IMR-90 (cell line): Measurements from ENCODE around the gene ARHGAP32. TPM values are rescaled to one million over a fixed set of nuclear protein-coding genes. Genes with fewer than 3 reads are reported as not detected.

ENCODE experiments used
- ATAC-seq: fragments of 200-7000 bp; cut with Tn5 transposase; 2 replicates; pipeline ENCODE4 v1.9.1; 2020; ENCODE audit warnings: low read depth, mild to moderate bottlenecking, moderate library complexity
- BruUV-seq: library from RNA; stranded (reverse); fragments of 400-500 nt; replicated peaks from 2 replicates; lab custom pipeline; 2021; lab: Mats Ljungman, UMichigan
- CTCF ChIA-PET: fragments of 300-600 bp; formaldehyde crosslinking; extraction: SDS; loops from one replicate; lab custom pipeline; 2021; ENCODE audit warnings: antibody characterized with exemption; lab: Yijun Ruan, JAX
- POLR2A ChIA-PET: fragments of 300-600 bp; sonication (Branson Sonifier 250); formaldehyde crosslinking; loops from one replicate; lab custom pipeline; 2022; ENCODE audit warnings: antibody characterized with exemption; ENCODE audit not compliant: unreplicated experiment; lab: Charles Lee
- DNase-seq: peaks from one replicate; pipeline ENCODE4 v3.0.0; 2013
- H2AFZ ChIP-seq: replicated peaks from 2 replicates; pipeline ENCODE3; 2013; ENCODE audit warnings: low read length, mild to moderate bottlenecking; ENCODE audit not compliant: poor library complexity
- H2AK5ac ChIP-seq: 2 replicates; pipeline ENCODE4 v1.6.1; 2013; ENCODE audit warnings: low read depth, low read length, inconsistent platforms
- H2AK9ac ChIP-seq: replicated peaks from 2 replicates; pipeline ENCODE3; 2013; ENCODE audit warnings: mild to moderate bottlenecking, low read depth, low read length, moderate library complexity; ENCODE audit not compliant: poor library complexity
- H2BK120ac ChIP-seq: 2 replicates; pipeline ENCODE4 v1.6.1; 2013; ENCODE audit warnings: low read depth, low read length, inconsistent platforms
- H2BK15ac ChIP-seq: 3 replicates; pipeline ENCODE4 v1.6.1; 2013; ENCODE audit warnings: low read depth, low read length, inconsistent platforms
- H2BK20ac ChIP-seq: 2 replicates; pipeline ENCODE4 v1.6.1; 2013; ENCODE audit warnings: low read depth, mild to moderate bottlenecking, inconsistent platforms, low read length, moderate library complexity
- H2BK5ac ChIP-seq: 2 replicates; pipeline ENCODE4 v1.6.1; 2013; ENCODE audit warnings: mild to moderate bottlenecking, low read depth, low read length, inconsistent platforms; ENCODE audit not compliant: poor library complexity, severe bottlenecking
- H3K14ac ChIP-seq: replicated peaks from 2 replicates; pipeline ENCODE4 v1.6.1; 2013; ENCODE audit warnings: low read depth, low read length, inconsistent platforms
- H3K18ac ChIP-seq: 2 replicates; pipeline ENCODE4 v1.6.1; 2013; ENCODE audit warnings: low read depth, low read length, control low read depth
- H3K23ac ChIP-seq: 2 replicates; pipeline ENCODE4 v1.6.1; 2013; ENCODE audit warnings: low read depth, low read length, inconsistent platforms
- H3K27ac ChIP-seq: 2 replicates; pipeline ENCODE4 v1.5.1; 2013; ENCODE audit warnings: mild to moderate bottlenecking, control low read depth, low read length; ENCODE audit not compliant: insufficient read depth
- H3K27me3 ChIP-seq: 2 replicates; pipeline ENCODE4 v1.6.1; 2013; ENCODE audit warnings: low read length; ENCODE audit not compliant: control insufficient read depth, insufficient read depth
- H3K36me3 ChIP-seq: 2 replicates; pipeline ENCODE4 v1.6.1; 2013; ENCODE audit warnings: low read length, mixed read lengths; ENCODE audit not compliant: control insufficient read depth, insufficient read depth
- H3K4ac ChIP-seq: 2 replicates; pipeline ENCODE4 v1.6.1; 2013; ENCODE audit warnings: low read depth, low read length, inconsistent platforms
- H3K4me1 ChIP-seq: 2 replicates; pipeline ENCODE4 v1.6.1; 2013; ENCODE audit warnings: low read length, mixed read lengths; ENCODE audit not compliant: control insufficient read depth, insufficient read depth
- H3K4me2 ChIP-seq: 2 replicates; pipeline ENCODE4 v1.6.1; 2013; ENCODE audit warnings: low read depth, mild to moderate bottlenecking, control low read depth, low read length, moderate library complexity
- H3K4me3 ChIP-seq: 2 replicates; pipeline ENCODE4 v1.5.1; 2013; ENCODE audit warnings: low read depth, mild to moderate bottlenecking, control low read depth, low read length, moderate library complexity; ENCODE audit not compliant: insufficient read depth
- H3K56ac ChIP-seq: 2 replicates; pipeline ENCODE4 v1.6.1; 2013; ENCODE audit warnings: low read length, inconsistent platforms; ENCODE audit not compliant: insufficient read depth; ENCODE audit errors: extremely low read depth
- H3K79me1 ChIP-seq, 2 experiments: 2 replicates each; pipeline ENCODE4 v1.6.1; 2013; ENCODE audit warnings: low read length in 2 of 2, inconsistent platforms in 1 of 2, low read depth in 1 of 2
- H3K9ac ChIP-seq: 2 replicates; pipeline ENCODE4 v1.6.1; 2013; ENCODE audit warnings: low read depth, low read length, control low read depth
- H3K9me1 ChIP-seq: 2 replicates; pipeline ENCODE4 v1.6.1; 2013; ENCODE audit warnings: low read length, inconsistent platforms; ENCODE audit not compliant: insufficient read depth
- H3K9me3 ChIP-seq: 2 replicates; pipeline ENCODE4 v1.6.1; 2013; ENCODE audit warnings: low read length; ENCODE audit not compliant: control insufficient read depth, insufficient read depth
- H4K20me1 ChIP-seq: 2 replicates; pipeline ENCODE4 v1.6.1; 2013; ENCODE audit warnings: low read length, inconsistent platforms; ENCODE audit not compliant: insufficient read depth
- H4K5ac ChIP-seq: 2 replicates; pipeline ENCODE4 v1.6.1; 2013; ENCODE audit warnings: mild to moderate bottlenecking, low read depth, low read length, control low read depth
- H4K8ac ChIP-seq, 2 experiments: 2 replicates each; pipeline ENCODE4 v1.6.1; 2013; ENCODE audit warnings: low read depth in 2 of 2, low read length in 2 of 2, control low read depth in 1 of 2, inconsistent platforms in 1 of 2
- H4K91ac ChIP-seq: 2 replicates; pipeline ENCODE4 v1.6.1; 2013; ENCODE audit warnings: low read depth, low read length, inconsistent platforms; ENCODE audit not compliant: insufficient read depth
- CTCF ChIP-seq: conservative IDR thresholded peaks from 2 replicates; pipeline ENCODE4 v1.5.1; 2012; ENCODE audit warnings: mild to moderate bottlenecking, low read depth, low read length, improper control_type of control experiment
- FOS ChIP-seq: fragments of 150-350 bp; IDR thresholded peaks from 2 replicates; pipeline ENCODE4 v1.6.1; 2016; ENCODE audit warnings: low read depth, low read length
- RCOR1 ChIP-seq: IDR thresholded peaks from 2 replicates; pipeline ENCODE4 v1.6.1; 2012; ENCODE audit warnings: mild to moderate bottlenecking, low read length, improper control_type of control experiment; ENCODE audit not compliant: insufficient replicate concordance
- WGBS, 2 experiments: methylation state at CpG; one replicate each; pipeline versions ENCODE4 v1.1.5 to v1.1.7; 2013; ENCODE audit warnings: missing lambda C conversion rate in 2 of 2; ENCODE audit not compliant: insufficient read length in 1 of 2; ENCODE audit errors: extremely low coverage in 2 of 2; 5-methylcytosine and 5-hydroxymethylcytosine counted together
- dilution Hi-C: fragments of 300-500 bp; cut with HindIII; formaldehyde crosslinking; loops from one replicate; pipeline ENCODE4 v1.14.3; 2018; ENCODE audit warnings: low sequenced_read_pairs; ENCODE audit not compliant: unreplicated experiment
- in situ Hi-C: fragments of 300-500 bp; cut with MboI; formaldehyde crosslinking; loops from 3 replicates; pipeline ENCODE4 v1.14.3; 2019; ENCODE audit warnings: low sequenced_read_pairs, inconsistent platforms, mixed read lengths
- intact Hi-C: fragments of 100-400 bp; cut with micrococcal nuclease; formaldehyde crosslinking; loops from 2 replicates; pipeline ENCODE4 v1.10.0; 2022
- polyA plus RNA-seq, 3 experiments: library from polyadenylated mRNA; depleted of rRNA; stranded (reverse); fragments of >200 nt; gene quantifications; 2 replicates each; pipeline ENCODE4 v1.2.3, GENCODE V29; 2012; ENCODE audit warnings: low replicate concordance in 1 of 3
- total RNA-seq: library from RNA; depleted of rRNA; stranded (reverse); fragments of >200 nt; gene quantifications from 2 replicates; pipeline ENCODE4 v1.2.3, GENCODE V29; 2012

The ARHGAP32 gene
- total and polyA plus RNA-seq, 2 of the 4 experiments (the other 2 are of a cell fraction): 4.1 to 8.4 TPM

- Histone ChIP-seq H2BK5ac (no peak overlapping the region), H3K4me2 (no peak overlapping the region), H3K4me1 (no peaks in the 10 kb centered on the region), H2BK120ac (no peak overlapping the region), H2BK15ac (no peak overlapping the region), H3K79me1 (no peaks in the 10 kb centered on the region), H2AK5ac (no peak overlapping the region), H3K14ac (no peak overlapping the region), H3K36me3 (no peaks in the 10 kb centered on the region), H2BK20ac (no peak overlapping the region), H3K9me3 (peaks cover 3% of the 10 kb centered on the region; the same call in 1 of the 2 replicates), H3K9me1 (no peaks in the 10 kb centered on the region), H3K18ac (no peak overlapping the region), H3K23ac (no peak overlapping the region), H2AFZ (no peak overlapping the region), H3K4ac (no peak overlapping the region), H4K5ac (no peak overlapping the region), H4K91ac (no peak overlapping the region), H3K4me3 (no peak overlapping the region), H4K8ac (no peak overlapping the region), H2AK9ac (peak overlapping the region; percentile 42), H3K27me3 (peaks cover 47% of the 10 kb centered on the region), H4K20me1 (no peaks in the 10 kb centered on the region), H3K27ac (no peak overlapping the region), H3K56ac (no peak overlapping the region), H3K9ac (no peak overlapping the region)
- no peak for DNase-seq
- ATAC-seq: no peak
- in situ Hi-C loops (no loop called here), intact Hi-C loops (no loop called here), dilution Hi-C loops (no loop called here)
- BruUV-seq: no TSS peak
- TF ChIP-seq FOS (no peak), CTCF (no peak), RCOR1 (no peak)
- ChIA-PET CTCF (no interaction called here), POLR2A (no interaction called here)
- no CpG with 5 or more reads among the region's 2 CpGs for WGBS, 2 experiments
These were observed 275.4 kb downstream of the ARHGAP32 start for GRCh38 chr11:128916681-128917080.
